ENCODE results near the gene SNX18.
"Not testable (repeated sequence)": the region's sequence is repeated elsewhere in the genome, so short reads cannot be mapped to it uniquely, and the experiment has no call there.

The SNX18 gene, protein sequence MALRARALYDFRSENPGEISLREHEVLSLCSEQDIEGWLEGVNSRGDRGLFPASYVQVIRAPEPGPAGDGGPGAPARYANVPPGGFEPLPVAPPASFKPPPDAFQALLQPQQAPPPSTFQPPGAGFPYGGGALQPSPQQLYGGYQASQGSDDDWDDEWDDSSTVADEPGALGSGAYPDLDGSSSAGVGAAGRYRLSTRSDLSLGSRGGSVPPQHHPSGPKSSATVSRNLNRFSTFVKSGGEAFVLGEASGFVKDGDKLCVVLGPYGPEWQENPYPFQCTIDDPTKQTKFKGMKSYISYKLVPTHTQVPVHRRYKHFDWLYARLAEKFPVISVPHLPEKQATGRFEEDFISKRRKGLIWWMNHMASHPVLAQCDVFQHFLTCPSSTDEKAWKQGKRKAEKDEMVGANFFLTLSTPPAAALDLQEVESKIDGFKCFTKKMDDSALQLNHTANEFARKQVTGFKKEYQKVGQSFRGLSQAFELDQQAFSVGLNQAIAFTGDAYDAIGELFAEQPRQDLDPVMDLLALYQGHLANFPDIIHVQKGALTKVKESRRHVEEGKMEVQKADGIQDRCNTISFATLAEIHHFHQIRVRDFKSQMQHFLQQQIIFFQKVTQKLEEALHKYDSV

DNA sequence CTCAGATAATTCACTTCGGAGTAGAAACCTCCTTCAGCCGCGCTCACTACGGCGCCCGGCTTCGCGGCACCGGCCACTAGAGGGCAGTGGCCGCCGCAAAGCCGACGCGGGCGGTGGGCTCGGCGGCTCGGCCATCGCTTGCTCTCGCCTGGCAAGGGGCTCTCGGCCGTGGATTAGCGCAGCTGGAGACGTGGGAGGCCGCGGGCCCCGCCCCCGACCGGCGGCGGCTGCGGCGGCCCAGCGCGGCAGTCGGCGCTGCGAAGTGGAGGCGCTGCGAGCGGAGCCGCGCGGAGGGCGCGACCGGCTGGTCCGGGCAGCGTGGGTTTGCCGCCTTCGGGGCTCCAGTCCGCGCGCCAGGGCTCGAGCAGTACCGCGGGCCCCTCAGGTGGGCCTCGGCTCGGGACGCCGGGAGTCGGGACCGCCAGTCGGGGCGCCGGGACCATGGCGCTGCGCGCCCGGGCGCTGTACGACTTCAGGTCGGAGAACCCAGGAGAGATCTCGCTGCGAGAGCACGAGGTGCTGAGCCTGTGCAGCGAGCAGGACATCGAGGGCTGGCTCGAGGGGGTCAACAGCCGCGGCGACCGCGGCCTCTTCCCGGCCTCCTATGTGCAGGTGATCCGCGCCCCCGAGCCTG lies at the start of gene SNX18:
Gene SNX18, plus strand, starts transcription at position 248 of the 634 bp plus-strand sequence. Its CDS starts 194 bp downstream, at position 442.
- DNase-seq: peak; percentile 60 to 78

DNA sequence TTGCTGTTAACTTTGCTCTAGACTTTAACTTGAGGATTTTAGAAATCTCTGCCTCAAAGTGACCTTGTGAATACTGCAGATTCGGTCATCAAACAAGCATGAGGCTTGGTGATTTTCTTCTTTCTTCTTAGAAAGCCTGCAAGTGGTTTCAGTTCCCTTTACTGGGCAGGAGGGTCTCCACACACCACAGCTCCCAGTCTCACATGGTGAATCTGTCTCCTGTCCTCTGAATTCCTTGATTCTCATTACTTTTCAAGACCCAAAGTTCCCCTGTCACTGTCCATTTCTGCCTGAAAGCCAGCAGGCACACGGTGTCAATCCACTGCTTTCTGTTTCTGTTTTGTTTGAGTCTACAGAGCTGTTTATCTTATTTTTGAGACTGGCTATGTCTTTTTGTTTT lies 47.9 kb upstream of the SNX18 start:
- DNase-seq: no peak

GRCh38 chr5:54470128-54470527 lies 47.4 kb upstream of the SNX18 start:
- DNase-seq: no peak

DNA sequence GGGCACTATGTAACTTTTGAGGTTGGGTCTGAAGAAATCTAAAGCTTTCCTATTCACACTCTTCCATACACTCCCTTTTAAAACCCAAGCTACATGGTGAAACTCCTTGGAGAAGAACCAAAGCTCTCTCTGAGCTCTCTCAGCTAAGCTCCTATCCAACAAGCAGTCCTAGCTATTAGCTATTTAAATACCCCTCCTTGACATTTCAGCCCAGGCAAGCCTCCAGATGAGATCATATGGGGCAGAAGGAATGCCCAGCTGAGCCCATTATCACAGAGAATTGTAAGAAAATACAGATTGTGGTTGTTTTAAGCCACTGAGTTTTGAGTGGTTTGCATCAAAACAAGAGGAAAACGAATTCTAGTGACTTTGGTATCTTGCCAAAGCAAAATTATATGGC lies 46.9 kb upstream of the SNX18 start:
- DNase-seq: no peak

DNA sequence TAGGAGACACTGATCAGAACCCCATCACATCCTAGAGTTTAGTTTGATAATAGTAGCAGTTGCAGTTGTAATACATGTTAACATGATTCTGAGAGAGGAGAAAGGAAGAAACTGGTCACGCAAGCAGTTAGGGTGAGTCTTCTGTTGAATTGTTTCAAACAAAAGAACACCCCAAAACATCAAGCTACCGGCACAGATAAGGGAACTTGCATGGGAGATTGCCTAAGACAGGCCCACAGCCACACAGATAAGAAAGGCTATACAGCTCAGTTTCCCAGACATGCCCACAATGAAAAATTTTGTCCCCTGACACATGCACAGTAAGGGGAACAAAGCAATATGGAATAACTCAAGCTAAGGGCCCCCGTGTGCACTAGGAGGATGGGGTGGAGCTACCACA lies 46.2 kb upstream of the SNX18 start:
- DNase-seq: no peak

GRCh38 chr5:54476682-54477081 lies 40.9 kb upstream of the SNX18 start:
- DNase-seq: no peak

GRCh38 chr5:54477941-54478478 lies 39.5 kb upstream of the SNX18 start:
- DNase-seq: no peak

- DNase-seq: no peak
Measured at GRCh38 chr5:54480296-54480695, 37.3 kb upstream of the SNX18 start.

DNA sequence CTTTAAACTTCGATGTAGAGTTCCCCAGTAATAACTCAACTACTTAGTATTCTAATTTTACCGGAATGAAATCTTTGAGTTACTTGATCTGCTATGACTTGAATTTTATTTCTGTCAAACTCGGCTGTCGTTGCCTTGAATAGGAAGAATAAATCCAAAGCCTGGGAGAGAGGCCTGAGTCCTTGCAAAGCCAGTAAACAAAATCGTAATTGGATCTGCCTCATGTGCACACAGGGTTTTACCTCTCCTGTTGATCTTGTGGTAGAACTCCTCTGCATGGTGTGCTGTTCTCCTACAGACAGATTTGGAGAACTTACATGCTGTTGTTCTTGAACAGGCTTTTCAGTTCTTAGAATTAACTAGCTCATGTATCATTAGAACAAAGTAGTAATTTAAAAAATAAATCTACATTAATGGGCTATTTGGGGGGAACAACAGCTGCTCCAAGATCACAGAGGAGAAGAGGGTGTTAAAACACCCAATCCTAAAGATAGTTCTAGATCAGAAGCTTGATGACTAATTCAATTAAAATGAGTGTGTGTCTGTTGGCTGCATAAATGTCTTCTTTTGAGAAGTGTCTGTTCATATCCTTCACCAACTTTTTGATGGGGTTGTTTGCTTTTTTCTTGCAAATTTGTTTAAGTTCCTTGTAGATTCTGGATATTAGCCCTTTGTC lies 33.2 kb upstream of the SNX18 start:
- DNase-seq: no peak

- not testable (repeated sequence) for DNase-seq
Measured at GRCh38 chr5:54485659-54486058, 31.9 kb upstream of the SNX18 start.

DNA sequence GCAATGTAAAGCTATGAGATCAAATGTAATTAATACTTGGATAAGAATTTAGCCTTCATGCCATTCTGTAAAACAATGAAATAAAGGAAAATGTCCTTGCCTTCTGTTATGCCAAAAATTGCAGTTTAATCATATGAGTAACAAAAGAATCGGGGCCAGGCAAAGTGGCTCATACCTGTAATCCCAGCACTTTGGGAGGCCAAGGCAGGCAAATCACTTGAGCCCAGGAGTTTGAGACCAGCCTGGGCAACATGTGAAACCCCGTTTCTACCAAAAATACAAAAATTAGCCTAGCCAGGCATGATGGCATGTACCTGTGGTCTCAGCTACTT lies 27.9 kb upstream of the SNX18 start:
- not testable (repeated sequence) for DNase-seq

DNA sequence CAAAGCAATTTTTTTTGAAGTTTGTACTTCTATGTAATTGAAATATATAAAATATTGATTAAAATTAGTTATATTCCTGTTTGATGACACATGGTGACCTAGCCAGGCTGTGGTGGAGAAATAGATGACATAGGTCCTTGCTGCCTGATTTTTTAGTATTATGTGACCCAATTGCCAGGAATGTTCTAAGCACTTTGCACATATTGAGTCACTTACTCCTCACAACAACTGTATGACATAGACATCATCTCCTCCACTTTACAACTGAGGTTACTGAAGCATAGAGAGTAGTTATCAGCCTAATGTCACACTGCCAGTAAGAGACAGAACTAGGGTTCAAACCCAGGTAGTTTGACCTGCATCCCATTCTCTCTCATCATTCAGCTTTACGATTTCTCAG lies 26.2 kb upstream of the SNX18 start:
- no peak for DNase-seq

- no peak for DNase-seq
Measured at GRCh38 chr5:54492178-54492577, 25.4 kb upstream of the SNX18 start.

GRCh38 chr5:54495027-54495426 lies 22.5 kb upstream of the SNX18 start:
- no peak for DNase-seq

GRCh38 chr5:54514291-54514690 lies 3.3 kb upstream of the SNX18 start:
- no peak for DNase-seq

GRCh38 chr5:54514841-54515432 lies 2.6 kb upstream of the SNX18 start:
- no peak for DNase-seq

DNA sequence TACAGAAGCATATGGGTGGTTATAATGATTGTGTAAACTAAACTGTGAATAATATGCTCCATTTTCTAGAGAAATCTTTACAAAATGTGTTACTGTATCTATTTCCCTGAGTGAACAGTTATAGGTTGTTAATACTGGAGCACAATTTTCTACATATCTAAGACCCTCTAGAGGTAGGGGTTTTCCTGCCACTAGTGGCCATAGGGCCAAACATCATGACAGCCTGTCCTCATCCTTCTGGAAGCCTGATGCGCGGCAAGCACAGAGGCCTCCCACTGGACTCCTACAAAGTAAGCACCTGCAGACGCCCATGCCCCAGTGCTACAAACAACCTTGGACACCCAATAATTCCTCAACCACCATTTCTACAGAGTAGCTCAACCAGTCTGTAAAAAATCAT lies 1.9 kb upstream of the SNX18 start:
- no peak for DNase-seq

DNA sequence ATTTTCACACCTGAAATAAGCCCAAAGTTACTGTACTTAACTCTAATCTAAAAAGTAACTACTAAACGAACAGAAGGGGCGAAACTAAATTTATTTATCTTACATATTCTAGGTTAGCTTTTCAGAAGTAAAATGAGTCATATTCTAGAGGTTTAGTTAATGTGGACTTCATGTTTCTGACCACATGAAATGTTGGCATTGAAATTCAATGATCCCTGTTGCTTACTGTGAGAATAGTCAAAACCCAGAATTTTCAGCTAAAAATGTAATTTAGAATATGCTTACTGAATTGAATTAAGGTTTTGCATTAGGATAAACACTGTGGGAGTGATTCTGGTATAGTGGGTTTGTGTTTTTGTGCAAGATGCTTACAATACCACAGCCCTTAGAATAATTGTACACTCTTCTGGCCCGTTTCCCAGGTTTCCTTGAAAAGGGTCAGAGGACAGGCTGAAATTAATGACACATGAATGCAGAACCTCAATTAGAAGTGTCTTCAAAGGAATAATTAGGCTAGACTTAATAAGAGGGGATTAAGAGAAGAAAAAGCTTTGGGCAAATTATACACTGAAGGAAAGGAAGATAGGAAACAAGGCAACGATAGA lies 1.4 kb upstream of the SNX18 start:
- no peak for DNase-seq

- DNase-seq: no peak
Measured at GRCh38 chr5:54517174-54517511, 416 bp upstream of the SNX18 start.

DNA sequence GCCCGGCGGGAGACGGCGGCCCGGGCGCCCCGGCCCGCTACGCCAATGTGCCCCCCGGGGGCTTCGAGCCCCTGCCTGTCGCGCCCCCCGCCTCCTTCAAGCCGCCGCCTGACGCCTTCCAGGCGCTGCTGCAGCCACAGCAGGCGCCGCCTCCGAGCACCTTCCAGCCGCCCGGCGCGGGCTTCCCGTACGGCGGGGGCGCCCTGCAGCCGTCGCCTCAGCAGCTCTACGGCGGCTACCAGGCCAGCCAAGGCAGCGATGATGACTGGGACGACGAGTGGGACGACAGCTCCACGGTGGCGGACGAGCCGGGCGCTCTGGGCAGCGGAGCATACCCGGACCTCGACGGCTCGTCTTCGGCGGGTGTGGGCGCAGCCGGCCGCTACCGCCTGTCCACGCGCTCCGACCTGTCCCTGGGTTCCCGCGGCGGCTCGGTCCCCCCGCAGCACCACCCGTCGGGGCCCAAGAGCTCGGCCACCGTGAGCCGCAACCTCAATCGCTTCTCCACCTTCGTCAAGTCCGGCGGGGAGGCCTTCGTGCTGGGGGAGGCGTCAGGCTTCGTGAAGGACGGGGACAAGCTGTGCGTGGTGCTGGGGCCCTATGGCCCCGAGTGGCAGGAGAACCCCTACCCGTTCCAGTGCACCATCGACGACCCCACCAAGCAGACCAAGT lies 723 bp downstream of the SNX18 start:
- DNase-seq: peak; percentile 33 to 42

DNA sequence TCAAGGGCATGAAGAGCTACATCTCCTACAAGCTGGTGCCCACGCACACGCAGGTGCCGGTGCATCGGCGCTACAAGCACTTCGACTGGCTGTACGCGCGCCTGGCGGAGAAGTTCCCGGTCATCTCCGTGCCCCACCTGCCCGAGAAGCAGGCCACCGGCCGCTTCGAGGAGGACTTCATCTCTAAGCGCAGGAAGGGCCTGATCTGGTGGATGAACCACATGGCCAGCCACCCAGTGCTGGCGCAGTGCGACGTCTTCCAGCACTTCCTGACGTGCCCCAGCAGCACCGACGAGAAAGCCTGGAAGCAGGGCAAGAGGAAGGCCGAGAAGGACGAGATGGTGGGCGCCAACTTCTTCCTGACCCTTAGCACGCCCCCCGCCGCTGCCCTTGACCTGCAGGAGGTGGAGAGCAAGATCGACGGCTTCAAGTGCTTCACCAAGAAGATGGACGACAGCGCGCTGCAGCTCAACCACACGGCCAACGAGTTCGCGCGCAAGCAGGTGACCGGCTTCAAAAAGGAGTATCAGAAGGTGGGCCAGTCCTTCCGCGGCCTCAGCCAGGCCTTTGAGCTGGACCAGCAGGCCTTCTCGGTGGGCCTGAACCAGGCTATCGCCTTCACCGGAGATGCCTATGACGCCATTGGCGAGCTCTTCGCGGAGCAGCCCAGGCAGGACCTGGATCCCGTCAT lies 1.4 kb downstream of the SNX18 start:
- no peak for DNase-seq

DNA sequence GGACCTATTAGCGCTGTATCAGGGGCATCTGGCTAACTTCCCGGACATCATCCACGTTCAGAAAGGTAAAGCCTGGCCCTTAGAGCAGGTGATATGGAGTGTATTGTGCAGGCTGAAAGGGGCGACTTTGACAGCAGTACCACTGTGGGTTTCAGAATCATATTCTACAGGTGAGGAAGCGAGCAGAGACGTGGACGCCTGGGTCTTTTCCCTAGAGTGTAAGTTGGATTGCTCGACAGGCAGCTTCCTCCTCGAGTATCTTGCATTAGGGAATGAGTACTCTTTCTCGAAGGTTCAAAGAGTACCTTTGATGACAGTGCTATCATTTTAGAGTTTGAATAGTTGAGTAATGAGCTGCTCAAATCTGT lies 1.9 kb downstream of the SNX18 start:
- no peak for DNase-seq
